Stimulated activated CD4-positive, alpha-beta T cell treated with anti-CD3 and anti-CD28 coated beads, Interleukin-1b, Interleukin-23, amount 100 ng/mL, for 4 hours (primary cell): ENCODE results near the gene THY1.
"Not testable (repeated sequence)": the region's sequence is repeated elsewhere in the genome, so short reads cannot be mapped to it uniquely, and the experiment has no call there.

Source experiments
- DNase-seq, 2 donors: peaks; one replicate each; pipeline ENCODE4 v3.0.0-alpha.2; 2020; ENCODE audit warnings: low read depth in 2 of 2

Gene THY1

DNA sequence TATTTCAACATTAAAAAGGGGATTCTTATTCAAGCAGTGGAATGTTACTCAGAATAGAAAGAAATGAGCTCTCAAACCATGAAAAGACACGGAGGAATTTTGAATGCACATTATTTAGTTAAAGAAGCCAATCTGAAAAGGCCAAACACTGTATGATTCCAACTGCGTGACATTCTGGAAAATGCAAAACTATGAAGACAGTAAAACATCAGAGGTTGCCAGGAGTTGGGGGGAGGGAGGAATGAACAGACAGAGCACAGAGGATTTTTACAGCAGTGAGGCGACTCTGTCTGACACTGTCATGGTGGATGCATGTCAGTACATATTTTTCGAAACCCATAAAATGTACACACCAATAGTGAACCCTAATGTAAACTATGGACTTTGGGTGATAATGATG is 22.9 kb upstream of the THY1 start:
- DNase-seq = no peak

DNA sequence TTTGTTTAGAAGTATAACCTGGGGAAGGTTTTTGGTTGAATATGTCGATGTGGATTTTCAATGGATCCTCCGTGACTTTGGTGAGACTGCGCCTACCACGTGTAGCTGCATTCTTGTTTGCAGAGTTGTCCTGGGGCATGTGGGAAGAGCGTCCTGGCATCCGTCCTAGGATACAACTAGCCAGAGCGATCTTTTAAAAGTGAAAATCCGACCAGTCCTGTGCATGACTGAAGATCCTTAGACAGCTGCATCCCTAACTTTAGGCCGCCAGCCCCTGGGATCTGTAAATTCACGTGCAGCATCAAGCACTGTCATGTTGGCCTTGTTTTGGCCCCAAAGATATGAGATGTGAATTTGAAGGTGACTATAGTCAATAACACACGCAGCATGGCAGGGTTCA is 22.4 kb upstream of the THY1 start:
- no peak for DNase-seq

DNA sequence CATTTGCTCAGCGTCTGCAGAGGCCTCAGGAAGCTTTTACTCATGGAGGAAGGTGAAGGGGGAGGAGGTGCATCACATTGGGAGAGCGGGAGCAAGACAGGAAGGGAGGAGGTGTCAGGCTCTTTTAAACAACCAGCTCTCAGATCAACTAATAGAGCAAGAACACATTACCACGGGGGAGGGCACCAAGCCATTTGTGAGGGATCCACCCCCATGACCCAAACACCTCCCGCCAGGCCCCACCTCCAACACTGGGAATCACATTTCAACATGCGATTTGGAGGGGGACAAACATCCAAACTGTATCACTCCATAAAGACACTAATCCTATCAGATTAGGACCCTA is 18.9 kb upstream of the THY1 start:
- DNase-seq = no peak

DNA sequence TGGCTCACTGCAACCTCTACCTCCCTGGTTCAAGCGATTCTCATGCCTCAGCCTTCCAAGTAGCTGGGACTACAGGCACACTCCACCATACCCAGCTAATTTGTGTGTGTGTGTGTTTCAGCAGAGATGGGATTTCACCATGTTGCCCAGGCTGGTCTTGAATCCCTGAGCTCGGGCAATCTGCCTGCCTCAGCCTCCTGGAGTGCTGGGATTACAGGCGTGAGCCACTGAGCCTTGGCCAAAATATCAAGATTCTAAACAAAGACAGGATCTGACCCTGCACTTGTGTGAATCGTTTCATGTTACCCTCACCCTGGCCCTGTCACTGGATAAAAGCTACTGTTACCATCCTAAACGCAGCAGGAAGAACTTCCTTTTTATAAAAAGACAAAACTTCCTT is 15.6 kb upstream of the THY1 start:
- no peak for DNase-seq

DNA sequence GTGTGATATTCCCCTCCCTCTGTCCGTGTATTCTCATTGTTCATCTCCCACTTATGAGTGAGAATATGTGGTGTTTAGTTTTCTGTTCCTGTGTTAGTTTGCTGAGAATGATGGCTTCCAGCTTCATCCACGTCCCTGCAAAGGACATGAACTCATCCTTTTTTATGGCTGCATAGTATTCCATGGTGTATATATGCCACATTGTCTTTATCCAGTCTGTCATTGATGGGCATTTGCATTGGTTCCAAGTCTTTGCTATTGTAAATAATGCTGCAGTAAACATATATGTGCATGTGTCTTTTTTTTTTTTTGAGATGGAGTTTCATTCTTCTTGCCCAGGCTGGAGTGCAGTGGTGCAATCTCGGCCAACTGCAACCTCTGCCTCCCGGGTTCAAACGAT is 14.5 kb upstream of the THY1 start:
- DNase-seq = not testable (repeated sequence)

DNA sequence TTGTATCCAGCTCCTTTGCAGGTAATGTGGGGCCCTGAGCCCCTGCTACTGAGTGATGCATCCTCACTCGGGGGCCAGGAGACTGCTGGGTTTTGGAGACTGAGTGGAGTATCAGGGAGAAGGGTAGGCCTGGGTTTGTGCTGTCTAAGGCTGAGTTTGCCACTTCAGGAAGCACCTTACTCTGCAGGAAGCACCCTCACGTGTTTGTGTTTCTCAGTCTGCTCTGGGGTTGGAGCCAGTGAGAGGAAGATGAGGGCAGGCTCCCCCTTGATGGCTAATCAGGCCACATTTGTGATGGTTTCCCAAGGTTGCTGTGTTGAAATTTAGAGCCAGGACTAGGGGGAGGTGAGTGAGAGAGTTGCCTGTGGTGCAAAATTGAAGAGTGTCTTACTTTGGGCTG is 13.7 kb upstream of the THY1 start:
- DNase-seq = no peak

DNA sequence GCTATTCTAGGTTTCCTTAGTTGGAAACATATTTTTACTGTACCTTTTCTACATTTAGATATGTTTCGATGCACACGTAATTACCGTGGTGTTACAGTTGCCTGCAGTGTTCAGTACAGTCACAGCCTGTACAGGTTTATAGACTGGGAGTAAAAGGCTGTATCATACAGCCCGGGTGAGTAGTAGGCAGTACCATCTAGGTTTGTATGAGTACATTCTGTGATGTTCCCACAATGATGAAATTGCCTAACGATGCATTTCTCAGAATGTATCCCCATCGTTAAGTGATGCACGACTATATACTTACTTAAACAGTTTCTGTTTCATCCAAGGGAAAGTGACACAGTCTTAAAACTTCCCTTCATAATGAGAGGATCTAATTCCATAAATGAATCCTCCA is 13.1 kb upstream of the THY1 start:
- no peak for DNase-seq

DNA sequence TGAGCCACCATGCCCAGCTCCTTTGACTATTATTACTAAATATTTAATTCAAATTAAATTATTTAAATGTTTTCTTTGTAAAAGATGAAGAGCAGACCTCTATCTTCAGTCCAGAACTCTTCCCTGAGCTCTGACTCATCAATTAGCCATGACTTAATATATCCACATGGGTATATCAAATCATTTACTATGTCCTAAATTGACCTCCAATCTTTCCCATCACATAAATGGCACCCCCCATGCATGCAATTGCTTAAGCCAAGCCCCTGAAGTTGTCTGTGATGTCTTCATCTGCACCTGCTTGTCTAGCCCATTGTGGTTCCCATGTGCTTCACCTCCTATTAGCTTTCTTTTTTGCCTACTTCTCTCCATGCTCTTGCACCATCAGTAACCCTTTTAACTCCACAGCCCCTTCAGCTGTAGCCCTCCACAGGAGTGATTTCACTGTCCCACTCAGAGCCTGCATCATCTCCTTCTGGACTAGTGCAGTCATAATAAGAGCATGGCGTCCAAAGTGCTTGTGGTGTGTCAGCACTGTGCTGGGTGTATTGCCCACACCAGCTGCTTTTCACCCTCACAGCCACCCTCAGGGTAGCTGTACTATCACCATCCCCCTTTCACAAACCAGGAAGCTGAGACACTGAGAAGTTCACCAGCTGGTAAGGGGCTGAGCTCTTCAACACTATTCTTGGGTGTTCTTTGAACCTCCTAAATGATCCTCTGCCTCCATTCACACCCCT is 11.8 kb upstream of the THY1 start:
- DNase-seq = no peak

DNA sequence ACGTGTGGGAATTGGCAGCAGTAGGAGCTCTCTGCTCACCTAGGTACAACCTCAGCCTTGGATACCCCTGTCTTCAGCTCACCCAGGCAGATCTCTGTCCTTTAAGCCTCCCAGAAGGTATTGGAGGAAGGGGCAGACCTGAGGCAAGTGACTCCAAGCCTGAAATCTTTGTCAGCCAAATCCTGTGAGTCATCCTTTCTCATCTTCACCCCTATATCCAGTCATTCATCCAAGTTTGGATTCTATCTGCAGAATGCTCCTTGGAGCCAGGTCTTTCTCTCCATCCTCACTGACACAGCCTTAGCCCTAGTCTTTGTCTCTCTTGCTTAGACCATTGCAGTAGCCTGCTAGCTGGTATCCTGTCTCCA is 10.4 kb upstream of the THY1 start:
- DNase-seq = no peak

DNA sequence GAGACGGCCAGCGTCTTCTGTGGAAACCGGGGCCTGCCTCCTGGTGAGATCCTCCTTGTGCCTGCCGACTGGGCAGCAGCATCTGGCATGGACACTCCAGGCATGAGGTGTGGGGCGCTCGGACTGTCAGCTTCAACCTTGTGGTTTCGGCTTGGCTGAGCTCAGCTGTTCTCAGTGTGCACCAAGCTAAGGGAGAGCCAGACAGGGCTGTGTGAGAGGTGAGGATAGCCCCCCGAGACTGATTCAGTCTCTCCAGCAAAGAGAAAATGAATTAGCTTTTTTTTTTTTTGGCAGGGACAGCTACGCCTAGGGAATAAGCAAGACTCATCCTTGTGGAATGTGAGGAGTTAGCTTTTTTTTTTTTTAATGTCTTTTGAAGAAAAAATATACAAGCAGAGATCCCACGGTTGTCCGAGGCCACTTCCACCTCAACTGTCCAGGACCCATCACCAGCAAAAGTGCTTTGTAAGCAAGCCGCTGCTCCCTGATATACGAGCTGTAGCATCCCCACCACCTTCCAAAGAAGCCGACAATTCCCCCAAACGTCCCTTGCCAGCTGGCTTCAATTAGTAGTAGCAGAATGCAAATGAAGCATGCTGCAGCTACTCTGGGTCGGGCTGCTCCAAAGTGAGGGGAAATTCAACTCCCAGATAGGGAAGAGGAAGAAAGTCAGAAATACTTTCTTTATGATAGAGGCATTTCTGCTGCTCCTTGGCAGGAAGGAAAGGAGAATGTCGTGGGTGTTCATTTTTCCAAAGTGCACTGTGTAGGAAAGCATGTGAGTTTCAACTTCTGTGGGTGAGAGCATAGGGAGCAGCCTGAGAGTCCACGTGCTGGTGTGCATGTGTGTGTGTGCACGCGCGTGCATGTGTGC is 9.7 kb upstream of the THY1 start:
- no peak for DNase-seq

DNA sequence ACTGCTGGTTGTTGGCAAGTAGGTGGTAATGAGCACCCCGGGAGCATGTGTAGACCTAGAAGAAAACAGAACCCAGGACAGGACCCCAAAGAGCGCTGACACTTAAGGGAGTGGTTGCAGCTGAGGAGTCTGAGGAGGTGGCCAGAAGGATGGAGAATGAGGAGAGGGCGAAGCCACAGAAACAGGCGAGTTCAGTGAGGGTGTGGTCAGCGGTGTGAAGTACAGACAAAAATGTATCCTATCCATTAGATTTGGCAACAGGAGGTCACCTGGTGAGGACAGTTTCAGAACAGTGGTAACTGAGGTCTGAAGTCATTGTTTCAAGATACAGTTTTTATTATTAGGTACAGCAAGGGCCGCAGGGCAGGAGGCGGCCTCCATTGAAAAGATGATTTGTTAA is 8.6 kb upstream of the THY1 start:
- no peak for DNase-seq

DNA sequence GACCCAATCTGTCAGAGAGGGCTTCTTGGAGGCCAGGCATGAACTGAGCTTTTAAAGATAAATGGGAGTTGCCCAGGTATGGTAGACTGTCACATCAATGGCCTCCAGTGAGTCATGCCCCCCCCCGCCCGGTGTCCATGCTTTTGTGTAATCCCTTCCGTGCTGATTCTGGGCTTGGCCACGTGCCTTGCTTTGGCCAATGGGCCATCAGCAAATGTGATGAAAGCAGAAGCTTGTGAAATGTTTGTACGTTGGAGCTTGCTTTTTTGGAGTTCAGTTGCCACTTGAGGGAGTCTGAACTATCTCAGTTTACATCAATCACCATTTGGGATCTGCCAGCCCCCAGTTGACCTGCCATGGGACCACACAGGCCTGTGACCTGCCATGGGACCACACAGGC is 4.3 kb upstream of the THY1 start:
- DNase-seq = no peak

DNA sequence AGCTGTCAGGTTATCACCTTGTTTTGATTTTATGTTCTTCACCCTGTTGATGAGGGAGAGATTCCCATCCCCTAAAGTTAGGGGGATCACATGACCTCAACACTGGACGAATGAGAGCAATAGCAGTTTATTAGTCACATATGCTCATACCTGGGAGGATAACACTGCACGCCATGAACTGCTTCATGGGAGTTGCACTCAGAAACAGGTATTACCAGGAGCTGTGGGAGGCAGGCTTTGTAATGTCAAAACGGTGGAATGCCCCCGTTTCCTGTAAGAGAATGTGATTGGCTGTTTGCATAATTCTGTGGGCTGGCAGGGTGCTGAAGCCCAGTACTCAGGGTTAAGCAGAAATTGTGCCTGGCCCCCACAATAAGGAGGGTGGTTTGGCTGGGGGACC is 3.2 kb upstream of the THY1 start:
- no peak for DNase-seq

DNA sequence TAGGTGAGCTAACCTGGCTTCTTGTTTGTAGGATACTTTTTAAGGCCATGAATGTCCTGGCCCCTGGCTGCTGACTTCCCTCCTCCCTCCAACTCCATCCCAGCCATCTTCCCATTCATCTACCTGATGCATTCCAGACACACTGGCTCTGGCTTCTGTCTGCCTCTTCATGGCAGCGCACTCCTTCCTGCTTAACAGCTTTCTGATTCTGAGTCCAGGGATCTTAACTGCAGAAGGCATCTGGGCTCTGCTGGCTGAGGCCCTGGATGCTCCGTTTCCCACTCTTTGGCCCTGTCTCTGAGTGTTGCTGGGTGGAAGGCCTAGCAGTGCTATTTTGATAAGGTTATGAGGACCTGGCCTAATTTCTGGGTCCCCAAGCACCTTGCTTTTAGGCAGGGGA is 1.8 kb upstream of the THY1 start:
- no peak for DNase-seq

DNA sequence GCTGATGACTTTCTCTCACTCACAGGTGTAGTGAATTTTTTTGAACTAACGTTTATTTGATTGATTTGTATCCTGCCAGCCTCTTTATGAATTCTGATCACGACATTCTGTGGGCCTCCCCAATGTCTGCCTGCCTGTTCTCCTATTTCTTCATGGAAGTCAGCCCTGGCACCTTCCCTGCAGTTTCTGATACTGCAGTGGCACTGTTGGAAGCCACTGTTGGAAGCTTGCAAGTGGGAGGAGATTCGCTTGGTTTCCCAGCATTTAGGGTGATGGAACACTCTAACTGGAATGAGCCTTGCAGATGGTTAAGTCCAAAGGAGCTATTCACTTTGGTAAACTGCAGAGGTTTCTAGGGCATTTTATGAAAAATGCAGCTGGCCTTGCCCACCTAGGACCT is 1.3 kb upstream of the THY1 start:
- DNase-seq = no peak

DNA sequence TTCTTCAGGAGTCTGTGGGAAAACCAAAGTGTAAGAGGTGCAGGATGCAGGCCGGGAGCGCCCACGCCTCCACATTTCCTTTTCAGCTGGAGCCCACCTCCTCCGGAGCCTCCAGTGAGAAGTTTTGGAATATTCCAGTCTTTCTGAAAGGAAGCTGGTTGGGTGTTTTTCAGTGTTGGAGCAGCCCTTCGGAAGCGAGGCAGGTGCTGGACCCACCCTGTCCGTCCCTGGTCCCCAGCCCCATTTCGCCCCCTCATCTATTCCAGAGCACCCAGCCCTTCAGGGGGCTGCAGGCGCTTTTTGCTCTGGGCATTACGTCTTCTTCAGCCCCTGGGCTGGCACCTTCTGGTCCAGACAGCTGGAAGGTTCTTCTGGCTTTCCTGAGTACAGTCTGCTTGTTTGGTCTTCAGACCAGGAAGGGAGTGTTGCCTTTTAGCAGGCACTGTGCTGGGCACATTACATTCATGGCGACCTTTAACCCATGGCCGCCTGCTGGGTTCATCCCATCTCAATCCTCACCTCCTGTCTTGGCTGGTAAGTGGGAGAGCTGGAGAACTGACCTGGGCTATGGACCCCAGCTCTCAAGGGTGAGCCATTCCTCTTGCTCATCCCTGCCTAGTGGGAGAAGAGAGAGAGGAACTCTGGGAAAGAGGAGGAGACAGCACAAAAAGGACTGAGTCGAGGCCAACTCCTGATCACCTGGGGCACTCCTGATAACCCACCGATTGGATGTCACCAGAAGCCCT is 710 bp upstream of the THY1 start:
- no peak for DNase-seq

DNA sequence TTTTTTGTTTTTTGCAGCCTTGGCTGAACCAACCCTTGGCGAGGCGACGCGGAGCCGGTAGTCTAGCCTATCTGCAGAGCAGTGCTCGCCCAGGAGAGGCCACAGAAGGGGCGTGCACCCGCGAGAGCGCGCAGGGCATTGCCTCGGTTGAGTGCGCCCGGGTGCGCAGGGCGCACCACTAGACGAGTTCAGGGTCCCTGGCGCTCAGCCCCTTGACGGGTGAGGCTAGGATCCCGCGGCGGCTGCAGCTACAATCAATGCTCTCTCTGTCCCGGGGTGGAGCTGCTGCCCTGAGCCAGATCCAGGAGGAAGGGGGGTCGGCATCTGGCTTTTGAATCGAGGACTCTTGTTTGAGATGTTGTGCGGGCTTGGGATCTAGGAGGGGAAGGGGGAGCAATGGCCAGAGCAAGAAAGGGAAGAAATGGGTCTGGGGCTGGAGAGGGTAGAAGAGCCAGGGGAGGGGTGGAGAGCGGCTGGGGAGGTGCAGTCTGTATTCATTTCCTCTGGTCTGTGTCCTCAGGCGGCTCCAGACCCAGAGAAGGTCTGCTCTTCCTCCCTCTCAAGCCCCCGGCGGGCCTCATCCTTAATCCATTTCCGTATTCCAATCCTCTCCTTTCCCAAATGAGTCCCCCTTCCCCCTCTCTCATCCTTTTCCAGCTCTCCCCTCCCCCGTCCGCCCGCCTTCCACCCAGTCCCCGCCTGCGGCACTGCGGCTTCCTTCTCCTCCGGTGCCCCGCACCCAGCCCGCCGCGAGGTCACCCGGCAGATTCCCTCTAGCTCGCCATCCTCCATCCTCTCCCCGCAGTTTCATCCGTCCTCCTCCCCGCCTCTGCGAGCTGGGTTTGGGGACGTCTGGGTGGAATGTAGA is 797 bp downstream of the THY1 start:
- no peak for DNase-seq

DNA sequence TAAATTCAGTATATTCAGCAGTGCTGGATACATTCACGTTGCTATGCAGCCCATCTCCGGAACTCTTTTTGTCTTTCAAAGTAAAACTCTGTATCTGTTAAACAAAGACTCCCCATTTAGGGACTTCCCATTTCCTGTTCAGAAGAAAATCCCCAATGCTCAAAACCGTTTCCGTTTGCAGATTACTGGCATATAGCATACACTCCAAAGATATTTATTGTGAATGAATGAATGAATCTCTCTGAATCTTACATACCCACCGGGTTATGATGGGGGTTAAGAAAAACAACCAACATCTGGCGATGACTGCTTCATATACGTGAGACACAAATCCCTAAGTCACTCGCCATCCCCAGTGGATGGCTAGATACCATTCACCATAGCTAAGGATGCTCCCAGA is 1.6 kb downstream of the THY1 start:
- no peak for DNase-seq

DNA sequence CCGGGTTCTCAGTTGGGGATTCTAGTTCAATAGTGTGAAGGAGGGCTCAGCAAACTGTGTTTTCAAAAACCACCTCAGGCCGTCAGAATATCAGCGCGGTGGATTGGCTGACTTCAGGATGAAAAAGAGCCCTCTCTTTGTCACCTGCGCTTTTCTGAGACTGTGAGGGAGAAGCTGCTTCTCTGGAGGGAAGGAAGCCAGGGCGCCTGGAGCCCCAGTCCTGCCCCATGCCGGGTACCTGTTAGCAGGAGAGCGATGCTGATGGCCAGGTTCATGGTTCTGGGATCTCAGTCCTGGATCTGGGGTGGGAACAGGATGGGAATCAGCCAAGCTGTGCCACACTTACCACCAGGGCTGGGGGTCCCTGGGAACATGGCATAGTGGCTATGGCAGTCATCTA is 2.3 kb downstream of the THY1 start:
- DNase-seq = no peak

DNA sequence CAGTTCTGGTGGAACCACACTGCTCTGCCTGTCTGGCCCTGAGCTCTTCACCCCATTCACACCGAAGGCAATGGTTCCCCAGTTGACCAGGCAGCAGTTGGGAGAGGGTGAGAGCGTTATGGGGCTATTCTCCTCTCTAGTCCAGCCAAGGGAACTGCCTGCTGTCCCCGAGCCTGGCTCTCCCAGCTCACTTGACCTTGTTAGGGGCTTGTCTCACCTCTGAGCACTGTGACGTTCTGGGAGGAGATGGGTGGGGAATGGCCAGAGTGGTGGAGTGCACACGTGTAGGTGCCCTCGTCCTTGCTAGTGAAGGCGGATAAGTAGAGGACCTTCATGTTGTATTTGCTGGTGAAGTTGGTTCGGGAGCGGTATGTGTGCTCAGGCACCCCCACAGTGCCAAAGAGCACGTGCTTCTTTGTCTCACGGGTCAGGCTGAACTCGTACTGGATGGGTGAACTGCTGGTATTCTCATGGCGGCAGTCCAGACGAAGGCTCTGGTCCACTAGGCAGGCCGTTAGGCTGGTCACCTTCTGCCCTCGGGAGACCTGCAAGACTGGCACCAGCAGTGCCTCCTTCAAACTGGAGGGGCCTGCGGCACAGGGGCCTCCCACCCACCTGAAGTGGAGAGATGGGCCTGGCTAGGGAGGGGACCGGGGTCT is 3.0 kb downstream of the THY1 start:
- DNase-seq = no peak

DNA sequence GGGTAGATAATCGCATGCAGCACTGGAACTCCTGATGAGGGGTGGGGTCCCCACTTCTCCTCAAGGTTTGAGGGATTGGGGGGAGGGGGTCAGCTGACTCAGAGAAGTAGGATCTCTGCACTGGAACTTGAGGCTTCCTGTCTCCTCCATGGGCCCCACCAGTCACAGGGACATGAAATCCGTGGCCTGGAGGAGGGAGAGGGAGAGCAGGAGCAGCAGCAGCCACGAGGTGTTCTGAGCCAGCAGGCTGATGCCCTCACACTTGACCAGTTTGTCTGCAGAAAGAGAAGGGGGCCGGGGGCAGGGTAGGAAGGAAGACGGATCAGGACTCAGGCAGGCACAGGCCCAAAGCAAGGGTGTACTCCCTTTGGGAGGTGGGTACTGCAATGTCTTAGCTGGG is 3.7 kb downstream of the THY1 start:
- no peak for DNase-seq
